GM23338 (cell line): ENCODE data around the gene DRD2. TPM values are rescaled to one million over a fixed set of nuclear protein-coding genes. Genes with fewer than 3 reads are reported as not detected.

ENCODE experiments used
- ATAC-seq: fragments of 200-7000 bp; cut with Tn5 transposase; 3 replicates; pipeline ENCODE4 v1.9.1; 2020
- DNase-seq: peaks from one replicate; pipeline ENCODE4 v3.0.0-alpha.2; 2015; ENCODE audit warnings: low spot score
- H2AFZ ChIP-seq: fragments of 200-600 bp; sonication (generic); 2 replicates; pipeline ENCODE4 v1.8.0; 2016; ENCODE audit warnings: antibody characterized with exemption, mild to moderate bottlenecking, moderate library complexity
- H3F3A ChIP-seq: fragments of 200-600 bp; sonication (generic); replicated peaks from 2 replicates; pipeline ENCODE4 v1.8.0; 2017; ENCODE audit warnings: antibody characterized with exemption, mixed run types, low read depth
- H3K27ac ChIP-seq: fragments of 200-600 bp; sonication (generic); 2 replicates; pipeline ENCODE4 v1.6.1; 2016; ENCODE audit warnings: low read depth
- H3K27me3 ChIP-seq: fragments of 200-600 bp; sonication (generic); 2 replicates; pipeline ENCODE4 v1.8.0; 2016; ENCODE audit warnings: mild to moderate bottlenecking, mixed run types, moderate library complexity; ENCODE audit not compliant: insufficient read depth
- H3K36me3 ChIP-seq: fragments of 200-600 bp; sonication (generic); 2 replicates; pipeline ENCODE4 v1.8.0; 2016; ENCODE audit warnings: mild to moderate bottlenecking; ENCODE audit not compliant: insufficient read depth
- H3K4me1 ChIP-seq: fragments of 200-600 bp; sonication (generic); 2 replicates; pipeline ENCODE4 v1.8.0; 2016; ENCODE audit warnings: mild to moderate bottlenecking, moderate library complexity; ENCODE audit not compliant: insufficient read depth
- H3K4me2 ChIP-seq: fragments of 200-600 bp; sonication (generic); 2 replicates; pipeline ENCODE4 v1.7.1; 2017; ENCODE audit warnings: mixed run types
- H3K4me3 ChIP-seq: fragments of 200-600 bp; sonication (generic); 2 replicates; pipeline ENCODE4 v1.6.1; 2016; ENCODE audit warnings: mixed run types
- H3K79me2 ChIP-seq: fragments of 200-600 bp; sonication (generic); replicated peaks from 2 replicates; pipeline ENCODE4 v1.8.0; 2017; ENCODE audit warnings: mild to moderate bottlenecking; ENCODE audit not compliant: insufficient read depth
- H3K9me2 ChIP-seq: fragments of 200-600 bp; sonication (generic); 2 replicates; pipeline ENCODE4 v1.8.0; 2017; ENCODE audit not compliant: insufficient read depth
- H4K20me1 ChIP-seq: fragments of 200-600 bp; sonication (generic); replicated peaks from 2 replicates; pipeline ENCODE4 v1.8.0; 2017; ENCODE audit warnings: mild to moderate bottlenecking; ENCODE audit not compliant: insufficient read depth
- H3K27ac Mint-ChIP-seq: 2 replicates; pipeline ENCODE4 v1.8.0; 2020; ENCODE audit warnings: inconsistent platforms, mild to moderate bottlenecking, moderate library complexity, mixed read lengths
- H3K27me3 Mint-ChIP-seq: 3 replicates; pipeline ENCODE4 v1.8.0; 2022; ENCODE audit warnings: low read depth, mild to moderate bottlenecking, moderate library complexity, mixed read lengths, inconsistent platforms; ENCODE audit not compliant: insufficient read depth, poor library complexity
- H3K36me3 Mint-ChIP-seq: 3 replicates; pipeline ENCODE4 v1.8.0; 2021; ENCODE audit warnings: low read depth, mild to moderate bottlenecking, inconsistent platforms, moderate library complexity, mixed read lengths
- H3K4me1 Mint-ChIP-seq: 3 replicates; pipeline ENCODE4 v1.8.0; 2020; ENCODE audit warnings: mild to moderate bottlenecking, inconsistent platforms, mixed read lengths
- H3K4me3 Mint-ChIP-seq: 3 replicates; pipeline ENCODE4 v1.8.0; 2021; ENCODE audit warnings: moderate library complexity, mild to moderate bottlenecking, inconsistent platforms, mixed read lengths
- H3K9me3 Mint-ChIP-seq: 3 replicates; pipeline ENCODE4 v1.8.0; 2020; ENCODE audit warnings: moderate library complexity, mild to moderate bottlenecking, inconsistent platforms, mixed read lengths
- ETS1 ChIP-seq: IDR thresholded peaks from 2 replicates; pipeline ENCODE4 v1.6.1; 2016; ENCODE audit warnings: antibody characterized with exemption
- EZH2 ChIP-seq: fragments of 200-600 bp; sonication (generic); IDR thresholded peaks from one replicate; pipeline ENCODE4 v1.8.0; 2017; ENCODE audit warnings: antibody characterized with exemption, mild to moderate bottlenecking, low read depth; ENCODE audit not compliant: unreplicated experiment
- JUNB ChIP-seq: IDR thresholded peaks from one replicate; pipeline ENCODE4 v1.6.1; 2016; ENCODE audit warnings: antibody characterized with exemption; ENCODE audit not compliant: unreplicated experiment
- REST ChIP-seq: IDR thresholded peaks from one replicate; pipeline ENCODE4 v1.6.1; 2018; ENCODE audit warnings: antibody characterized with exemption; ENCODE audit not compliant: unreplicated experiment
- ZNF114 ChIP-seq: fragments of 250-450 bp; sonication (Bioruptor Pico); IDR thresholded peaks from 2 replicates; pipeline ENCODE4 v1.5.0; 2020; ENCODE audit warnings: mild to moderate bottlenecking, moderate library complexity
- ZNF462 ChIP-seq: fragments of 250-450 bp; sonication (Bioruptor Pico); IDR thresholded peaks from 2 replicates; pipeline ENCODE4 v1.5.0; 2020; ENCODE audit warnings: mild to moderate bottlenecking, moderate library complexity
- polyA plus RNA-seq: library from polyadenylated mRNA; unstranded; fragments of >200 nt; fragmentation: Nextera tagmentation; extraction: Ambion mirVana; gene quantifications from 2 replicates; pipeline ENCODE4 v1.2.1, GENCODE V29; 2016
- total RNA-seq: library from RNA; depleted of rRNA; stranded (reverse); fragments of >200 nt; shearing (Covaris generic); gene quantifications from 2 replicates; pipeline ENCODE4 v1.2.3, GENCODE V29; 2014

Gene DRD2
- total and polyA plus RNA-seq, 2 experiments from 2014 or later = 0.21 to 0.66 TPM

GRCh38 chr11:113363996-113364641 is 111.1 kb downstream of the DRD2 start:
- H3K4me3 ChIP-seq = no peak overlapping the region
- DNase-seq (peak; percentile 7), ATAC-seq (peak; percentile 39)
- no peaks in the 10 kb centered on the region for H4K20me1 ChIP-seq
- Mint-ChIP-seq H3K27me3 (no peaks in the 10 kb centered on the region), H3K27ac (no peak overlapping the region), H3K4me3 (no peak overlapping the region), H3K4me1 (peaks cover 10% of the 10 kb centered on the region), H3K9me3 (no peaks in the 10 kb centered on the region), H3K36me3 (no peaks in the 10 kb centered on the region)
- TF ChIP-seq REST = no peak
- no peak overlapping the region for H3K27ac ChIP-seq
- no peak overlapping the region for H3K4me2 ChIP-seq
- H3K9me2 ChIP-seq = peaks cover 5% of the 10 kb centered on the region; the same call in 1 of the 2 replicates
- H2AFZ ChIP-seq = no peak overlapping the region
- no peaks in the 10 kb centered on the region for H3K36me3 ChIP-seq
- no peaks in the 10 kb centered on the region for H3K27me3 ChIP-seq
- no peaks in the 10 kb centered on the region for H3F3A ChIP-seq
- H3K4me1 ChIP-seq = no peaks in the 10 kb centered on the region
- H3K79me2 ChIP-seq = no peaks in the 10 kb centered on the region

GRCh38 chr11:113363406-113363805 is 111.8 kb downstream of the DRD2 start:
- peaks cover 5% of the 10 kb centered on the region; the same call in 1 of the 2 replicates for H3K9me2 ChIP-seq
- no peak overlapping the region for H3K27ac Mint-ChIP-seq
- no peaks in the 10 kb centered on the region for H3F3A ChIP-seq
- H3K79me2 ChIP-seq = no peaks in the 10 kb centered on the region
- no peak overlapping the region for H3K27ac ChIP-seq
- H3K4me1 Mint-ChIP-seq = peaks cover 8% of the 10 kb centered on the region
- no peaks in the 10 kb centered on the region for H3K27me3 Mint-ChIP-seq
- no peak overlapping the region for H3K4me3 ChIP-seq
- no peaks in the 10 kb centered on the region for H3K36me3 Mint-ChIP-seq
- H3K4me1 ChIP-seq = no peaks in the 10 kb centered on the region
- no peak overlapping the region for H3K4me3 Mint-ChIP-seq
- no peak overlapping the region for H3K4me2 ChIP-seq
- no peaks in the 10 kb centered on the region for H3K36me3 ChIP-seq
- H3K27me3 ChIP-seq = no peaks in the 10 kb centered on the region
- DNase-seq (no peak), ATAC-seq (no peak)
- no peak overlapping the region for H2AFZ ChIP-seq
- no peaks in the 10 kb centered on the region for H4K20me1 ChIP-seq
- no peaks in the 10 kb centered on the region for H3K9me3 Mint-ChIP-seq
- no peak for TF ChIP-seq ZNF114 (CRISPR knock-in tag)
- no peak for TF ChIP-seq ETS1
- no peak for TF ChIP-seq JUNB
- no peak for TF ChIP-seq EZH2
- TF ChIP-seq ZNF462 (CRISPR knock-in tag) = no peak
- no peak for TF ChIP-seq REST
